GM21529 (cell line): ENCODE results near the gene DNAL1.

ENCODE experiments used
- ATAC-seq: cut with Tn5 transposase; IDR thresholded peaks from one replicate; pipeline ENCODE4 v1.9.1; 2021; ENCODE audit not compliant: unreplicated experiment

DNAL1 gene

GRCh38 chr14:73722581-73722980, 77.8 kb downstream of the DNAL1 start:
- no peak for ATAC-seq

GRCh38 chr14:73723406-73723796, 78.6 kb downstream of the DNAL1 start:
- ATAC-seq, result no peak

- no peak for ATAC-seq
These were observed 79.2 kb downstream of the DNAL1 start for GRCh38 chr14:73723797-73724661.

GRCh38 chr14:73724696-73725095, 79.9 kb downstream of the DNAL1 start:
- no peak for ATAC-seq

GRCh38 chr14:73725116-73726024, 80.6 kb downstream of the DNAL1 start:
- ATAC-seq, result no peak

GRCh38 chr14:73726025-73726961, 81.5 kb downstream of the DNAL1 start:
- no peak for ATAC-seq

- no peak for ATAC-seq
These were observed 82.4 kb downstream of the DNAL1 start for GRCh38 chr14:73727166-73727565.

- ATAC-seq, result peak; percentile 53
These were observed 84.0 kb downstream of the DNAL1 start for GRCh38 chr14:73728717-73729330.

- no peak for ATAC-seq
These were observed 84.9 kb downstream of the DNAL1 start for GRCh38 chr14:73729556-73730265.

- no peak for ATAC-seq
These were observed 86.3 kb downstream of the DNAL1 start for GRCh38 chr14:73731111-73731510.

GRCh38 chr14:73732006-73732405, 87.2 kb downstream of the DNAL1 start:
- ATAC-seq, result no peak

- ATAC-seq, result no peak
These were observed 92.1 kb downstream of the DNAL1 start for GRCh38 chr14:73736842-73737241.

- no peak for ATAC-seq
These were observed 93.9 kb downstream of the DNAL1 start for GRCh38 chr14:73738518-73739173.

- no peak for ATAC-seq
These were observed 94.5 kb downstream of the DNAL1 start for GRCh38 chr14:73739174-73739898.

GRCh38 chr14:73739899-73740617, 95.3 kb downstream of the DNAL1 start:
- no peak for ATAC-seq

GRCh38 chr14:73740618-73741326, 96.0 kb downstream of the DNAL1 start:
- no peak for ATAC-seq

GRCh38 chr14:73741386-73741875, 96.6 kb downstream of the DNAL1 start:
- ATAC-seq, result no peak
